SK-N-MC (cell line): ENCODE results near the gene TMEM163.

Experiments
- DNase-seq: peaks from one replicate; pipeline ENCODE4 v3.0.0-alpha.2; 2011; ENCODE audit warnings: low read depth, low spot score
- H3K27ac ChIP-seq: fragments of 200-600 bp; sonication (generic); 2 replicates; pipeline ENCODE4 v1.5.1; 2016; ENCODE audit warnings: mixed run types
- H3K36me3 ChIP-seq: fragments of 200-600 bp; sonication (generic); 2 replicates; pipeline ENCODE4 v1.6.1; 2017; ENCODE audit warnings: antibody characterized with exemption, low read length, mixed read lengths; ENCODE audit not compliant: insufficient read depth
- H3K4me3 ChIP-seq: fragments of 200-600 bp; sonication (generic); 2 replicates; pipeline ENCODE4 v1.5.1; 2016
- H3K9ac ChIP-seq: fragments of 200-600 bp; sonication (generic); 2 replicates; pipeline ENCODE4 v1.8.0; 2017; ENCODE audit warnings: mixed run types, mixed read lengths; ENCODE audit not compliant: insufficient read length
- H3K9me3 ChIP-seq: fragments of 200-600 bp; sonication (generic); 2 replicates; pipeline ENCODE4 v1.6.1; 2017; ENCODE audit warnings: low read depth, mild to moderate bottlenecking, antibody characterized with exemption, low read length, moderate library complexity, mixed read lengths
- EZH2 ChIP-seq: fragments of 200-600 bp; sonication (generic); IDR thresholded peaks from one replicate; pipeline ENCODE4 v1.6.1; 2017; ENCODE audit warnings: antibody characterized with exemption
- FOXP2 ChIP-seq: optimal IDR thresholded peaks from 2 replicates; pipeline ENCODE3; 2011; ENCODE audit warnings: mild to moderate bottlenecking, moderate library complexity; ENCODE audit not compliant: insufficient read depth; ENCODE audit errors: extremely low read length, control extremely low read depth
- POLR2AphosphoS5 ChIP-seq: IDR thresholded peaks from 2 replicates; pipeline ENCODE4 v1.6.1; 2012; ENCODE audit warnings: mild to moderate bottlenecking, low read depth, low read length, borderline replicate concordance

TMEM163 gene

GRCh38 chr2:134468164-134468563, 250.6 kb downstream of the TMEM163 start:
- Histone ChIP-seq H3K9ac (no peak overlapping the region), H3K27ac (no peak overlapping the region), H3K36me3 (no peaks in the 10 kb centered on the region), H3K4me3 (no peak overlapping the region), H3K9me3 (no peaks in the 10 kb centered on the region)
- no peak for TF ChIP-seq POLR2AphosphoS5
- TF ChIP-seq FOXP2, result no peak
- no peak for TF ChIP-seq EZH2
- DNase-seq, result no peak

DNA sequence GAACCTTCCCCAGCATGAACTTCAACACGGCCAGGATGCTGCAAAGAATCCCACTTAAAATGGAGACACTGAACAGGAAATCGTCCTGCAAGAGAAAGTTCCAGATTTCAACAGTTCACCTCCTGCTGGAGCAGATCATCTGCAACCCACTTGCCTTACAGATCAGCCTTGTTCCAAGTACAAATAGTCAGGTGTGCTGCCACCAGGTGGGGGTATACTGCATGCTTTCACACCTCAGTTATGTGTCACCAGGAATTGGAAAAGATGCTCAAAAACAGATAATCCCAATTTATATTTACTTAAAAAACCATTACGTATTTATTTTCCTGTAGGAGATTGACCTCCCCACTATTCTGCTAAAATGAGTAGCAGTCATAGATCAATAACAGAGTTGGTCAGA, 252.7 kb downstream of the TMEM163 start:
- no peak for DNase-seq
- TF ChIP-seq FOXP2, result no peak
- TF ChIP-seq EZH2, result no peak
- no peak for TF ChIP-seq POLR2AphosphoS5
- H3K9ac ChIP-seq, result no peak overlapping the region
- no peak overlapping the region for H3K4me3 ChIP-seq
- no peaks in the 10 kb centered on the region for H3K9me3 ChIP-seq
- H3K27ac ChIP-seq, result no peak overlapping the region
- H3K36me3 ChIP-seq, result no peaks in the 10 kb centered on the region

GRCh38 chr2:134465228-134466105, 253.3 kb downstream of the TMEM163 start:
- Histone ChIP-seq H3K27ac (no peak overlapping the region), H3K9me3 (no peaks in the 10 kb centered on the region), H3K4me3 (no peak overlapping the region), H3K36me3 (no peaks in the 10 kb centered on the region), H3K9ac (no peak overlapping the region)
- DNase-seq, result no peak
- no peak for TF ChIP-seq EZH2
- no peak for TF ChIP-seq POLR2AphosphoS5
- TF ChIP-seq FOXP2, result no peak

- no peaks in the 10 kb centered on the region for H3K9me3 ChIP-seq
- H3K36me3 ChIP-seq, result no peaks in the 10 kb centered on the region
- TF ChIP-seq EZH2 (no peak), FOXP2 (no peak), POLR2AphosphoS5 (no peak)
- H3K4me3 ChIP-seq, result no peak overlapping the region
- no peak overlapping the region for H3K27ac ChIP-seq
- no peak overlapping the region for H3K9ac ChIP-seq
- DNase-seq, result no peak
Observed at GRCh38 chr2:134463699-134464022, 255.1 kb downstream of the TMEM163 start.

DNA sequence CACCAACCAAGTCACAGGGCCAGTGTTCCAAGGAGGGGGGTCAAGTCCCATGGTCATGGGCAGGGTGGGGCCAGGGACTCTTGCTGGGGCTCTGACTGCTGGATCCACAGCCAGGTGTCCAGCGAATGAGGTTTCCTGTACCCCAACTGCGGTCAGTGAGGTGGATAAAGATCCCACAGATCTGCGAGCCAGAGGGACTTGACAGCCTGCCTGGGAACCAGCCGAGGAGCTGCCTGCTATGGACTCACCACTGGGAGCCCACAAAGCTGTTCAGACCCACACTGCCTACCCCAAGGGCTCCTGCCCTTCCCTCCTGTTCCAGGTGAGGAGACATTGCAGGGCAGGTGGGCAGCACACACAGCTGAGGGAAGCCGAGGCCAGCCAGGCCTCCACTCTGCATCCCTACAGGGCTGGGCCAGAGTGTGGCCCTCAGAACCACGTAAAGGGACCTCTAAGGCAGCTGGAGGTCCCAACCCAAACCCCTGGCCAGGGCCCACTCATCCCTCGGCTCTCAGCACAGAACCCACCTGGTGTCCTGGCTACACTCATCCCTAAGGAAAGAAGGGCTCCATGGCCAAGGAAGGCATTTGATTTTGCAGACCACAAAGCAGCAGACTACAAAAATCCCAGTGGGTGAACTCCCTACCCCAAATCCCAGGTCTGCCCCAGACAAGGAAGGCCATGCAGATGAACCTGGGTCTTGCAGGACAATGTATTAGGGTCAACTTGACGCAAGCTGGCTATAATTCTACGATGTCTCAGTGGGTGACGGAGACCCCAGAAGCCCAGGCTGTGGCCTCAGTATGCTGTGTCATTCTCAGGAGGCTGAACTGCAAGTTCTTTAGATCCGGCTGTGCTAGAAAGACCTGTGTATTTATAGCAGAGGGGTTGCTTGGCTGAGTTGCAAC, 255.8 kb downstream of the TMEM163 start:
- Histone ChIP-seq H3K9ac (no peak overlapping the region), H3K9me3 (no peaks in the 10 kb centered on the region), H3K4me3 (no peak overlapping the region), H3K36me3 (no peaks in the 10 kb centered on the region), H3K27ac (no peak overlapping the region)
- TF ChIP-seq FOXP2, result no peak
- no peak for TF ChIP-seq EZH2
- no peak for TF ChIP-seq POLR2AphosphoS5
- no peak for DNase-seq

DNA sequence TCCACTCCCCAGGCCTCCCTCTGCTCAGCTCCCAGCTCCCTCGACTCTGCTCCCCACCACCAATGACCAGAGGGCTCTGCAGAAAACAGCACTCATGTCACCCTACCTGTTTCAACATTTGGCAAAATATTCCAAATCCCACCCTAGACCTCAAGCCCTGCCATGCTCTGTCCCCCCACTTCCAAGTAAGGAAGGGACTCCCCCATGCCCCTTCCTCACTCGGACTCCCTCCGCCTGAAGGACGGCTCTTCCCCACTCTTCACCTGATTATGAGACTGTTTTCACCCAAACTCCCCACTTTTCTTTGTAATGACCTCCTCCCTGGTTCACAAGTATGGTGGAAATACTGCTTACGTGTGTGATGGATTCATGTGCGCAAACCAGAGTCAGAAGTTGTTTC, 256.5 kb downstream of the TMEM163 start:
- DNase-seq, result no peak
- no peak for TF ChIP-seq FOXP2
- no peak for TF ChIP-seq POLR2AphosphoS5
- no peak for TF ChIP-seq EZH2
- Histone ChIP-seq H3K27ac (no peak overlapping the region), H3K36me3 (no peaks in the 10 kb centered on the region), H3K4me3 (no peak overlapping the region), H3K9ac (no peak overlapping the region), H3K9me3 (no peaks in the 10 kb centered on the region)

- Histone ChIP-seq H3K9me3 (no peaks in the 10 kb centered on the region), H3K36me3 (no peaks in the 10 kb centered on the region), H3K4me3 (no peak overlapping the region), H3K9ac (no peak overlapping the region), H3K27ac (no peak overlapping the region)
- no peak for TF ChIP-seq EZH2
- TF ChIP-seq FOXP2, result no peak
- TF ChIP-seq POLR2AphosphoS5, result no peak
- no peak for DNase-seq
Observed at GRCh38 chr2:134461511-134461910, 257.3 kb downstream of the TMEM163 start.

- Histone ChIP-seq H3K27ac (no peak overlapping the region), H3K9me3 (no peaks in the 10 kb centered on the region), H3K4me3 (no peak overlapping the region), H3K36me3 (no peaks in the 10 kb centered on the region), H3K9ac (no peak overlapping the region)
- DNase-seq, result no peak
- TF ChIP-seq POLR2AphosphoS5, result no peak
- TF ChIP-seq EZH2, result no peak
- TF ChIP-seq FOXP2, result no peak
Observed at GRCh38 chr2:134460583-134460998, 258.2 kb downstream of the TMEM163 start.
